ENCODE results near the gene RPN2. TPM values are rescaled to one million over a fixed set of nuclear protein-coding genes. Genes with fewer than 3 reads are reported as not detected.

RPN2 gene
- total and polyA plus RNA-seq, 10 donors: 45.7 to 161 (median 129) TPM

DNA sequence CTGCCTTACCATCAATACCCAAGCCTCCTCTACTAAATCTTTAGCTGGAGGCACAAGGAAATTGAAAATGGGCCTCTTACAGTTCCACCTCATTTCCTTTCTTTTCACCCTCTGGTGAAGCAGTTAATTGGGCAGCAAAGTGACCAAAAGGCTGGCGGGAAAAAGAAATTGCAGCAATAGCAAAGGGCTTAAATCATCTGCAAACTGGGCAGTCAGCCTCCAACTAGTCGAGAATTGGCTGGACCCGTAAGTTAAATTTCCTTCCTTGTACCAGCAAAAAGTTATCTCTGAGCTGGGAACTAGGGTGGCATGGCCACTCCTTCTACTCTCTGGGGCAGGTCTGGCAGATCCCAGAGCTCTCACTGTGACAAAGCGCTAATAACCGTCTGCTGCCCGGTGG, 49.0 kb downstream of the RPN2 start:
- H3K9me3 ChIP-seq: no peaks in the 10 kb centered on the region
- H3K4me3 ChIP-seq: no peak overlapping the region
- 91 to 97% (median 94%) methylated on average over 6 of the region's 6 CpGs for WGBS, 5 donors
- H3K27me3 ChIP-seq (replicated peaks in 1 of 7): no peaks in the 10 kb centered on the region
- no peak for DNase-seq
- TF ChIP-seq POLR2A (IDR thresholded peaks at IDR 0.05): no peak
- TF ChIP-seq CTCF (IDR thresholded peaks at IDR 0.05 in 8 of 11, conservative IDR thresholded peaks at IDR 0.05 in 3 of 11): no peak
- no peak for TF ChIP-seq POLR2AphosphoS5 (IDR thresholded peaks at IDR 0.05)
- intact Hi-C loops (cut with DNase I; ENCODE audit: low total_unique reads): no loop called here
- H3K36me3 ChIP-seq: peaks cover 3 to 100% (median 98%) of the 10 kb centered on the region in 6 donors
- H3K27ac ChIP-seq: no peak overlapping the region
- peaks cover 0 to 8% (median 3%) of the 10 kb centered on the region in 6 donors for H3K4me1 ChIP-seq

DNA sequence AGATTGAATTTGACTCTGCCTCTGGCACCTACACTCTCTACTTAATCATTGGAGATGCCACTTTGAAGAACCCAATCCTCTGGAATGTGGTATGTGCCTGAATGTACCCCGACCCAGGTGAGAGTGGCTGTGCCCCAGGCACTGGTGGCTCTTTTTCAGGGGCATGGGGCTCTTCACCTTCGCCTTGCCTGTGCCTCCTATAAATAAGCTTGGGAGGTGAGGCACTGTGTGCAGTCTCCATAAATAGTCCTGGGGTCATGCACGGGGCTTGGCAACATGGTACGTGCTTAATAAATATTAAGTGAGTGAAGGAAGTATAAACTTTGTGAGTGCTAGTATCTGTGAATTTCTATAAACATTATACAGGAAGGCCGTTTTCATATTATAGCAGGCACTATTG, 49.5 kb downstream of the RPN2 start:
- Histone ChIP-seq H3K36me3 (peaks cover 3 to 100% (median 100%) of the 10 kb centered on the region in 6 donors), H3K4me3 (no peak overlapping the region), H3K27ac (no peak overlapping the region), H3K9me3 (no peaks in the 10 kb centered on the region), H3K27me3 (replicated peaks in 1 of 7) (no peaks in the 10 kb centered on the region), H3K4me1 (peaks cover 0 to 6% (median under 1%) of the 10 kb centered on the region in 6 donors)
- WGBS, 5 donors: 97 to 99% (median 97%) methylated on average over 5 of the region's 5 CpGs
- no peak for DNase-seq
- intact Hi-C loops (cut with DNase I; ENCODE audit: low total_unique reads): no loop called here
- TF ChIP-seq POLR2A (IDR thresholded peaks at IDR 0.05) (no peak), CTCF (IDR thresholded peaks at IDR 0.05 in 8 of 11, conservative IDR thresholded peaks at IDR 0.05 in 3 of 11) (no peak), POLR2AphosphoS5 (IDR thresholded peaks at IDR 0.05) (no peak)

GRCh38 chr20:37229357-37229756, 50.2 kb downstream of the RPN2 start:
- Histone ChIP-seq H3K4me1 (peaks cover 0 to 6% (median 0%) of the 10 kb centered on the region in 6 donors), H3K9me3 (no peaks in the 10 kb centered on the region), H3K27me3 (replicated peaks in 1 of 7) (no peaks in the 10 kb centered on the region), H3K27ac (no peak overlapping the region), H3K36me3 (peaks cover 3 to 100% (median 100%) of the 10 kb centered on the region in 6 donors), H3K4me3 (no peak overlapping the region)
- no peak for DNase-seq
- TF ChIP-seq POLR2A (IDR thresholded peaks at IDR 0.05): no peak
- 90 to 98% (median 93%) methylated on average over 4 of the region's 4 CpGs for WGBS, 5 donors
- intact Hi-C loops (cut with DNase I; ENCODE audit: low total_unique reads): no loop called here

GRCh38 chr20:37230200-37230599, 51.1 kb downstream of the RPN2 start:
- Histone ChIP-seq H3K4me1 (peaks cover 0 to 6% (median 0%) of the 10 kb centered on the region in 6 donors), H3K36me3 (peaks cover 3 to 100% (median 100%) of the 10 kb centered on the region in 6 donors), H3K4me3 (no peak overlapping the region), H3K9me3 (no peaks in the 10 kb centered on the region), H3K27me3 (replicated peaks in 1 of 7) (no peaks in the 10 kb centered on the region), H3K27ac (no peak overlapping the region)
- no peak for TF ChIP-seq POLR2AphosphoS5 (IDR thresholded peaks at IDR 0.05)
- intact Hi-C loops (cut with DNase I; ENCODE audit: low total_unique reads): no loop called here
- WGBS, 5 donors: 96 to 99% (median 97%) methylated on average over 6 of the region's 6 CpGs
- no peak for DNase-seq

DNA sequence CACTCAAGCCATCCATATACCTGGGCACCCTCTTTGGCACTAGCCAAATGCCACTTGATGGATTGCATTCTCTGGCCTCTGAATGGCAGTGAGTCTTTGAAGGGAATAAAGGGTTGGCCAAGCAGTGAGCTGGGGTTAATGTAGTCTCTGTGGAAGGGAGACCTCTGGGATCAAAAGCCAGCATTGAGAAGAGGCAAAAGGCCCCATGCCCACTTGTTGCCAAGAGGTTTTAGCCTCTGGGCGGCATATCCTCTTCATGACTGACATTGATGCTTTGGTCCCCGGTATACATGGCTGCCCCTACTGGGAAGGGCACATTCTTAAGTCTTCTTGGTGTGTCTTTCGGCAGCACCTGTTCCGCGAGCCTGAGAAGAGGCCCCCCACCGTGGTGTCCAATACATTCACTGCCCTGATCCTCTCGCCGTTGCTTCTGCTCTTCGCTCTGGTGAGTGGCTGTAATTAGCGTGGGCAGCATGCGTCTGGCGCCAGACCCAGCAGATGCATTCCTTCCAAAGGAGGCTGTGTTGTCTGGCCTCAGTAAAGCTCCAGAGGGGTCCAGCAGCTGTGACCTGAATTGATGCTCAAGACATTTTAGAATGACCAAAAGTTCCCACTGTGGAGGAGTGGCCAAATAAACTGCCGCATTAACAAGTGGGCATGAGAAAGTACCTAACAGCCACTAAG, 53.0 kb downstream of the RPN2 start:
- DNase-seq: no peak
- Histone ChIP-seq H3K9me3 (no peaks in the 10 kb centered on the region), H3K27ac (no peak overlapping the region), H3K4me1 (no peaks in the 10 kb centered on the region), H3K27me3 (replicated peaks in 1 of 7) (no peaks in the 10 kb centered on the region), H3K36me3 (peaks cover 11 to 100% (median 100%) of the 10 kb centered on the region in 6 donors), H3K4me3 (no peak overlapping the region)
- WGBS, 5 donors: 81 to 95% (median 93%) methylated on average over 13 of the region's 13 CpGs
- intact Hi-C loops (cut with DNase I; ENCODE audit: low total_unique reads): no loop called here
- TF ChIP-seq POLR2AphosphoS5 (IDR thresholded peaks at IDR 0.05) (peak in 1 of 3 donors; percentile 9), CTCF (IDR thresholded peaks at IDR 0.05 in 8 of 11, conservative IDR thresholded peaks at IDR 0.05 in 3 of 11) (no peak), POLR2A (IDR thresholded peaks at IDR 0.05) (no peak)
